ENCODE data around the gene JARID2.

DNA sequence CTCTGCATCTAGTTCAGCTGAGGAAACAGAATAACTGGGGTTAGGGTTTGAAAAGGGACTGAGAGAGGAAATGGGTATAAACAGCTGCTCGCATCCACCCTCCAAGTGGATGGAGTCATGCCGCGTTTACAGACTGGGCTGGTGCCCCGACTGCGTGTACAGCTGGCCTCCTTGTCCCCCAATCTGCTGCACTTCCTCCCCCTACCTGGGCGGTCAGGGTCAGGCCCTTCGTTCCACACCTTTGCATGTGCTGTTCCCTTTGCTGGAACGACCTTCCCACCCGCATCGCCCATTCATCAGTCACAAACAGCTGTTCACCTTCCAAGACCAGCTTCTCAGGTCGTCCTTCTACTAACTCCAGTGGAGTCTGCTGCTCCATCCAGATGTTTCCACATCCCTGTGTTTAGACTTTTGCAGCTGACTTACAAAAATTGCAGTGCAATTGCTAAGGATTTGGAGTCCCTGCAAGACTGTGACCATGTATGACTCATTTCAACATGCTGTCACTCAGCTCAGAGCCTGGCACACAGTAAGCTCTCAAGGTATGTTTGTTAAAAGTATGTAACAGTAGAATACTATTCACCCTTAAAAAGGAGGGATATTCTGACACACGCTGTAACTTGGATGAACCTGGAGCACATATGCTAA, 287.6 kb downstream of the JARID2 start:
- TF ChIP-seq, protein P1, sequence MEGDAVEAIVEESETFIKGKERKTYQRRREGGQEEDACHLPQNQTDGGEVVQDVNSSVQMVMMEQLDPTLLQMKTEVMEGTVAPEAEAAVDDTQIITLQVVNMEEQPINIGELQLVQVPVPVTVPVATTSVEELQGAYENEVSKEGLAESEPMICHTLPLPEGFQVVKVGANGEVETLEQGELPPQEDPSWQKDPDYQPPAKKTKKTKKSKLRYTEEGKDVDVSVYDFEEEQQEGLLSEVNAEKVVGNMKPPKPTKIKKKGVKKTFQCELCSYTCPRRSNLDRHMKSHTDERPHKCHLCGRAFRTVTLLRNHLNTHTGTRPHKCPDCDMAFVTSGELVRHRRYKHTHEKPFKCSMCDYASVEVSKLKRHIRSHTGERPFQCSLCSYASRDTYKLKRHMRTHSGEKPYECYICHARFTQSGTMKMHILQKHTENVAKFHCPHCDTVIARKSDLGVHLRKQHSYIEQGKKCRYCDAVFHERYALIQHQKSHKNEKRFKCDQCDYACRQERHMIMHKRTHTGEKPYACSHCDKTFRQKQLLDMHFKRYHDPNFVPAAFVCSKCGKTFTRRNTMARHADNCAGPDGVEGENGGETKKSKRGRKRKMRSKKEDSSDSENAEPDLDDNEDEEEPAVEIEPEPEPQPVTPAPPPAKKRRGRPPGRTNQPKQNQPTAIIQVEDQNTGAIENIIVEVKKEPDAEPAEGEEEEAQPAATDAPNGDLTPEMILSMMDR (IDR thresholded peaks at IDR 0.05; ENCODE audit: insufficient read depth, low read depth, low read length) = no peak
- no peak for TF ChIP-seq EZH2 (IDR thresholded peaks at IDR 0.05; ENCODE audit: insufficient read depth, low read length)
